ENCODE measurements around the gene CLEC3B. TPM values are rescaled to one million over a fixed set of nuclear protein-coding genes. Genes with fewer than 3 reads are reported as not detected.

Gene CLEC3B
- total RNA-seq, 1 experiment from 2014 or later = not detected

GRCh38 chr3:45002720-45003119 is 23.4 kb upstream of the CLEC3B start:
- DNase-seq (ENCODE audit: low read depth) = no peak

- DNase-seq (ENCODE audit: low read depth) = no peak
Measured at GRCh38 chr3:45003406-45003805, 22.7 kb upstream of the CLEC3B start.

GRCh38 chr3:45003859-45004258 is 22.2 kb upstream of the CLEC3B start:
- DNase-seq (ENCODE audit: low read depth) = no peak

DNA sequence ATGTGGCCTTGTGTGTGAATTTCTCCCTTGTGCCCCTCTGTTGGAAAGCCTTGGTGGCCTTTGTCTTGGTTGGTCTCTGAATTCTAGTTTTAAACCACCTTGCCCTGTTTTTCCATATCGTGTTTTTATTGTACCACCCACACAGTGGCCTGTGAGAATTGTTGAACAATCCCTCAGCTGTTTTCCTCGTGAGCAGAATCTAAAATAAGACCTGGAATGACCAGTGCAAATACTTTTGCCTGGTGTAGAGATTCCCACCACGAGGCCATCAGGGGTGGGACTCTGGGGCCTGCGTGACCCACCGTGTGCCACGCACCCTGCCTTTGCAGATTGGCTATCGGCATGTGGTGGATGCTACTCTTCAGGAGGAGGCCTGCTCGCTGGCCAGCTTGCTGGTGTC is 19.0 kb upstream of the CLEC3B start:
- DNase-seq (ENCODE audit: low read depth) = no peak

DNA sequence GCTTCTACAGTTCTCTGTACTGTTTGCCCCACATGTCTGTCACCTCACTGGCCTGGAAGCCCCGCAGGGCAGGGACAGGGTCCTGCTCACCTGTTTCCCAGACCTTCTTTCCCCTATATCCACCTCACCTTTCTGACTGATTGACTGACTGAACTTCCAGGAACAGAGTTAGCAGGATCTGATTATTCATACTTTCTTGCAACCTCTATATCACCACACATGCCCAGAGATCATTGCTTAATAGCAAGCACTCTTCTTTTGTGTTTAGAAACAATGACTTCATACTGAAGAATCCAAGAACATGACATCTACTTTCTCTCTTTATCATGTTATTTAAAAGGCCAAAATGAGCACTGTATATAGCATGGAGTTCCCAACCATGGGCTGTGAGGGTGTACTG is 18.0 kb upstream of the CLEC3B start:
- DNase-seq (ENCODE audit: low read depth) = no peak

DNA sequence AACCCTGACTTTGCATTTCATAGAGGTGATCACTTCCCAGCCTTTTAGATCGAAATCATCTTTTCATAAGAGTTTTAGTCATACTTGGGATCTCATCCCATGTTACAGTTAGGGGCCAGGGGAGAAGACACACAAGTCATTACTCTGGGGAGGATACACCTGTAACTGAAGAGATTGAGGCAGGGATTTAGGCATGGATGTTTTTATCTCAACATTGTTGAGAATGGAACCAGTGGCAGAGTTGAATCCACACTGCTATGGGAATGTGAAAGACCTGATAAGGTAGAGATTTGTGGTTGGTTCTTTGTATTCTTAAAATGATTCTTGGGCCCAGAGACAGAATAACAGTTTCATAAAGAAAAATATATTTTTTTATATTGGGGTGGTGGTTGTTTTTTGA is 16.2 kb upstream of the CLEC3B start:
- DNase-seq (ENCODE audit: low read depth) = no peak

DNA sequence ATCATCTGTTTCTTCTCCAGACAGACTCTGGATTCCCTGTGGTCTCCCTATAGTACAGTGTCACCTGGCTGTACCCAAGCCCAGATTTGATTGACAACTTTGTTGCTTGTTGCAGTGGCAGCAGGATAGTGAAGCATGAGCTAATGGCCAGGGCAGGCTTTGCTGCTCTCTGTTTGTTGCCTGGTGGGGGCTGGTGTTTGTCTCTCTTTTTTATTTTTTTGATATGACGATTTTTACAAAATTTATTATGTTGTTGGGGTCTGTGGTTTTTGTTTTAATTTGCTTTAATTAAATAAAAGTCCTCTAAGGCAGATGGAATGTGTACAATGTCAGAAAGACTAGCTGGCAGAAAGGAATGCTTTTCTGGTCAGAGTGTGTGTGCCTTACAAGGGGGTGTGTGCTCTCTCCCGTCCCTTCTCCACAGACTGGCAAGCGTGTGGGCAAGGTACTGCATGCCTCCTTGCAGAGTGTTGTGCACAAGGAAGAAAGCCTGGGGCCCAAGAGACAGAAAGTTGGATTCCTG is 15.2 kb upstream of the CLEC3B start:
- DNase-seq (ENCODE audit: low read depth) = no peak

DNA sequence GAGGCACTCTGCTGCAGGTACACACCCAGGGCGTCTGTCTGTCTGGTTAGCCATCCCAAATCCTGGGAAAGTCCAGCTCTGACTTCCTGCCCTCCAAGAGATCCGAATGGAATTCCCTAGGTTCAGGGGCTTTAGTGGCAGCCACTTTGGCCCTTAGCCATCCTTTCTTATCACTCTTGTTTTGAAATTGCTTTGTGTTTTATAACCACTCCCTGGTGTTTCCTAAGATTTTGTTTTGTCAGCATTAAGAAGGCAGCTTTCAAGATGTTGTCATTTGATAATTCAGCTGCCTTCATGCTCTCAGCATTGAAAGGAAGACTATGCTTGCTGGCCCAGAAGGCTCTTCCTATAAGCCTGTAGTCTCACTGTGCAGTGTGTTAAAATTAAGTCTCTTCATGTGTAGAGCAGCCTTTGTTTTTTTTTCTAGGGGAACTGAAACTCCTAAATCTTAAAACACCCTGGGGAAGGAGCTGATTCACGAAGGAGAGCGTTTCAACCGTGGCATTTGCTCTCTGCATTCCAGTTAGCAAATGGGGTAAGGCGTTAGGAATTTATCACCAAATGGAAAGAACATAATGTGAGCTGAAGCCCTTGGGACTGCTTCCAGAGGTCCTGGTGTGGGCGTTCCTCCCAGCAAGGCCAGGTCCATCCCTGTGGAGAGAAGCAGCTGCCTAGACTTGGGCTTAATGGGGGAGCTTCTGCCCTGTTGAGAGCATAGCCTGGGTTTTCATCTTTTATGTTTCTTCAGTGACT is 14.2 kb upstream of the CLEC3B start:
- DNase-seq (ENCODE audit: low read depth) = no peak

DNA sequence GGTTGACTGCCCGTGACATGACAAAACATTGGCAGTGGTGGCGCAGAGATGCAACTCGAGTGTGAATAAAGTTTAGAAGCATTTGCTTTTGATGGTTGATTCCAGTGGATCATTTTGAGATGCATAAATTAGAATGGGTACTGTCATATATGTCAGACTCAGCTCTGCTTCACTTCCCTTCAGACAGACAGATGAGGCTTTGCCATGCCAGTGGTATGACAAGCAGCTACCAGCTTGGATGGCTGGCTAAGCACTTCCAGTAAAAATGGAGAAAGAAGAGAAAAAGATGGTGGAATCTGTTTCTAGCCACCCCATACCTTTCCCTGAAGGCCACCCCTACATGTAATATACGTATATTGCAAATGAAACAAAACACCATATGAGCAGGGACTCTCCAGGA is 13.5 kb upstream of the CLEC3B start:
- no peak for DNase-seq (ENCODE audit: low read depth)

GRCh38 chr3:45016916-45017315 is 9.2 kb upstream of the CLEC3B start:
- no peak for DNase-seq (ENCODE audit: low read depth)

- DNase-seq (ENCODE audit: low read depth) = no peak
Measured at GRCh38 chr3:45017821-45018220, 8.3 kb upstream of the CLEC3B start.

GRCh38 chr3:45020534-45020933 is 5.6 kb upstream of the CLEC3B start:
- DNase-seq (ENCODE audit: low read depth) = no peak

DNA sequence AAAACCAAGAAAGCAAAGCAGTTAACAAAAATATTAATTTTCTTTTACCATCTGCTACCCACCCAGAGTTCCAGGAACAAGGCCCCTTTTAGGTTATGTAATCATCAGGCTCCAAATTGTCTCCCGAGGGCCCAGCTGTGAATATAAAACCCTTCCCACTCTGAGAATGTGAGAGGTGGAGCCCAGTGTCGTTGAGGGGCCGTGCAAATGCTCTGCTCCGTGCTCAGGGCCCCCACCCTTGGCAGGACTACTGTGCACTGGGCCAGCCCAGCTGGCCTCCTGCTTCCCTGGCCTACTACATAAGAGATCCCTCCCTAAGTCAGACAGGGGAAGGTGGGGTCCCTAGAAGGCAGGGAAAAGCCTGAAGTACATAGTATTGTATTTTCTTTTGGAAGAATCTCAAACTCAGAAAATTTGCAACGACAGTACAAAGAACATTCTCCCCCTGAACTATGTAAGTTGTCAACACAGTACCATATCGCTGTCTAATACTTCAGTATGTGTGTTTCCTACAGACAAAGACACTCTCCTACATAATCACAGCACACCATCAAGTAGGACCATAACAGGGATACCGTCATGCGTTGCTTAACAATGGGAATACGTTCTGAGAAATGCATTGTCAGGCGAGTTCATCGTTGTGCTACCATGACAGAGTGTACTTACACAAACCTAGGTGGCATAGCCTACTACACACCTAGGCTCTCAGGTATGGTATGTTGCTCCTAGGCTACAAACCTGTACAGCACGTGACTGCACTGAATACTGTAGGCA is 4.4 kb upstream of the CLEC3B start:
- no peak for DNase-seq (ENCODE audit: low read depth)

GRCh38 chr3:45023675-45024074 is 2.4 kb upstream of the CLEC3B start:
- DNase-seq (ENCODE audit: low read depth) = no peak

GRCh38 chr3:45024542-45025255 is 1.4 kb upstream of the CLEC3B start:
- DNase-seq (ENCODE audit: low read depth) = no peak

DNA sequence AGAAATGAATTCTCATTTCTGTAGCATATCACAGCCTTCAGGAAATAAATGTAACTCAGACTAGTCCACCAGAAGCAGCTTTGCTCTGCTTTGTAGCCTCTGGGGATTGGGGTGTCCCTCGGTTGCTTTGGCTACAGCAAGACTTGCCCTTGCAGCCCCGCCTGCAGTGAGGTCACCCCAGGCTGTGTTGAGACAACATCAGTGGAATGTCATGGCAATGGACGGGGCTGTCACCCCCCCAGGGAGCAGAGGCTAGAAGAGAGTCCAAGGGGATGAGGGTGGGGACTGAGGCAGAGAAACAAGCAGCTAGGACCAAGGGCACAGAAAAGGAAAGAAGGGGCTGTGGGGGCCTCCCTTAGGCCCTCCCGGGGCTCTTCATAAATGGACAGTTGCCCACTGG is 854 bp downstream of the CLEC3B start:
- DNase-seq (ENCODE audit: low read depth) = no peak

DNA sequence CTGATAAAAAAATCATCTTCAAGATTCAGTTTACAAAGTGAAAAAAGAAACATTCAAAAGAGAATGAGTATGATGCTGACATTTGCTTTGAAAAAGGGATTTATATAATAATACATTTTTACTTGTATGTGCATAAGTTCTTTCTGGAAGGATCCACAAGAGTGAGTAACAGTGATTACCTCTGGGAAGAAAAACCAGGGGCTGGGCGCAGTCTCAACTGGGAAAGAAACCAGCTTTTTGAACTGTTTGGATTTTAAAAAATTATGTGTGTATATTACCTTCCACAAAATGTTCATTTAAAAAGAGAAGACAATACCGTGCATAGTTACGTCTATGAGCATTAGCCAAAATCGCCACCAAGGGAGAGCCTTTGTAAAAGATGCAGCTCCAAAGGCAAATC is 1.3 kb downstream of the CLEC3B start:
- no peak for DNase-seq (ENCODE audit: low read depth)

DNA sequence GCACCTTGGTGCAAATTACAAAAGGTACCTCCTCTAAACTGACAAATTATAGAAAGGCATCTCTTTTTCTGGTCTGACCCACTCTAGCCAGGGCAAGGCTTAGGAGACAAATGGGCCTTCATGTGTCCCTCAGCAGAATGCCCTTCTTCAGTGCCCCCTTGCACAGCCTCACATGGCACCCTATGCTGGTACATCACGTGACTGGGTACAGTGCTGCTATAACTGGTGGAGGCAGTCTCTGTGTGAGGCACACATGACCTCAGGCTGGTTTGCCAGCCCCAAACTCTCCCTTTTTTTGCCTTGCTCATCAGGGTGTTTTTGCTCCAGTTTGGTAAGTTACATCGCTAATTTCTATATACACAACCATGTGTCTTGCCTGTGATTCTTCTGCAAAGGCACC is 3.1 kb downstream of the CLEC3B start:
- no peak for DNase-seq (ENCODE audit: low read depth)

DNA sequence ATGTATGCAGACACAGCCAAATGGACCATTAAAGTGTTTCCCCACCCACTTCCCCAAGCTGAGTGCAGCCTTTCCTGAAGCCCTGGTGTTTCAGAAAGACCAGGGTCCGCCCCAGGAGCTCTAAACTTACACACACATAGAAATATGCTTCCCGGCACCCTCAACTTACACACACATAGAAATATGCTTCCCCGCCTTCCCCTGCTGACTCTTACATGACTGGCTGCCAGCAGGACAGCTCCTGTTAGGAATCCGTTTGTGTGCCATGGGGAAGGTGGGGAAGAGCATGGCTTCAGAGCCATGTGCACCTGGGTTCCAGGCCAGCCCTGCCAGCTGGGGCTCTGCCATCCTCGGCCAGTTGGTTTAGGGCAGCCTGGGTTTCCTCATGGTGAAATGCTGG is 3.6 kb downstream of the CLEC3B start:
- peak; percentile 21 for DNase-seq (ENCODE audit: low read depth)

GRCh38 chr3:45031531-45031930 is 5.4 kb downstream of the CLEC3B start:
- no peak for DNase-seq (ENCODE audit: low read depth)

GRCh38 chr3:45032113-45032512 is 6.0 kb downstream of the CLEC3B start:
- no peak for DNase-seq (ENCODE audit: low read depth)

GRCh38 chr3:45033791-45034190 is 7.7 kb downstream of the CLEC3B start:
- DNase-seq (ENCODE audit: low read depth) = no peak

Measured in HT1080 (cell line).